DND-41 (cell line): Measurements from ENCODE around the gene EPM2AIP1.
A peak's percentile ranks its signal among the peaks of the same experiment; 100 is the strongest.
"Not testable (repeated sequence)": the region's sequence is repeated elsewhere in the genome, so short reads cannot be mapped to it uniquely, and the experiment has no call there.

Experiments used
- ATAC-seq: fragments of 200-7000 bp; cut with Tn5 transposase; 3 replicates; pipeline ENCODE4 v1.9.1; 2021; ENCODE audit warnings: low read depth; ENCODE audit not compliant: insufficient read depth
- DNase-seq: peaks from one replicate; pipeline ENCODE4 v3.0.0-alpha.2; 2020
- H2AFZ ChIP-seq: 2 replicates; pipeline ENCODE4 v1.6.0; 2012; ENCODE audit warnings: low read depth, low read length
- H3K27ac ChIP-seq: 2 replicates; pipeline ENCODE4 v1.5.1; 2012; ENCODE audit warnings: low read length, inconsistent platforms
- H3K27me3 ChIP-seq: fragments of 200-600 bp; sonication (generic); 2 replicates; pipeline ENCODE4 v1.6.0; 2012; ENCODE audit warnings: low read length, mild to moderate bottlenecking, inconsistent platforms; ENCODE audit not compliant: insufficient read depth, poor library complexity
- H3K36me3 ChIP-seq: 2 replicates; pipeline ENCODE4 v1.5.1; 2012; ENCODE audit warnings: low read length, inconsistent platforms; ENCODE audit not compliant: insufficient read depth
- H3K4me1 ChIP-seq: 2 replicates; pipeline ENCODE4 v1.5.1; 2012; ENCODE audit warnings: mild to moderate bottlenecking, low read length; ENCODE audit not compliant: insufficient read depth
- H3K4me2 ChIP-seq: 2 replicates; pipeline ENCODE4 v1.6.0; 2012; ENCODE audit warnings: mild to moderate bottlenecking, moderate library complexity, low read length, inconsistent platforms; ENCODE audit not compliant: insufficient read depth
- H3K4me3 ChIP-seq, 2 experiments: fragments of 200-600 bp in 1 of 2; shearing (Covaris generic) in 1 of 2; 2 replicates each; pipeline ENCODE4 v1.5.1; 2012 to 2016; ENCODE audit warnings: inconsistent platforms in 2 of 2, low read length in 2 of 2, mild to moderate bottlenecking in 2 of 2, low read depth in 1 of 2, moderate library complexity in 1 of 2
- H3K79me2 ChIP-seq: 2 replicates; pipeline ENCODE4 v1.6.0; 2012; ENCODE audit warnings: low read length, inconsistent platforms; ENCODE audit not compliant: insufficient read depth
- H3K9ac ChIP-seq: 2 replicates; pipeline ENCODE4 v1.6.0; 2012; ENCODE audit warnings: low read depth, mild to moderate bottlenecking, inconsistent platforms, low read length, moderate library complexity
- H3K9me3 ChIP-seq: 2 replicates; pipeline ENCODE4 v1.5.1; 2012; ENCODE audit warnings: low read length, moderate library complexity, mild to moderate bottlenecking, inconsistent platforms; ENCODE audit not compliant: insufficient read depth, severe bottlenecking
- H4K20me1 ChIP-seq: 2 replicates; pipeline ENCODE4 v1.6.0; 2012; ENCODE audit warnings: low read length; ENCODE audit not compliant: insufficient read depth
- CTCF ChIP-seq: IDR thresholded peaks from 2 replicates; pipeline ENCODE4 v1.5.1; 2012; ENCODE audit warnings: borderline replicate concordance, low read length, moderate library complexity, mild to moderate bottlenecking; ENCODE audit not compliant: poor library complexity, severe bottlenecking; ENCODE audit errors: extremely low read depth
- EZH2 ChIP-seq: IDR thresholded peaks from 3 replicates; pipeline ENCODE4 v1.6.1; 2012; ENCODE audit warnings: borderline replicate concordance, low read depth, mild to moderate bottlenecking, moderate library complexity, low read length, inconsistent platforms; ENCODE audit not compliant: severe bottlenecking

EPM2AIP1 gene

GRCh38 chr3:36957063-36957462 lies 35.9 kb downstream of the EPM2AIP1 start:
- H3K79me2 ChIP-seq: no peaks in the 10 kb centered on the region
- H3K27ac ChIP-seq: no peak overlapping the region
- peaks cover 15% of the 10 kb centered on the region; the same call in 1 of the 2 replicates for H3K4me1 ChIP-seq
- H4K20me1 ChIP-seq: no peaks in the 10 kb centered on the region
- no peak overlapping the region for H3K4me3 ChIP-seq
- no peaks in the 10 kb centered on the region for H3K9me3 ChIP-seq
- H2AFZ ChIP-seq: no peak overlapping the region
- no peak for ATAC-seq
- no peak overlapping the region for H3K9ac ChIP-seq
- DNase-seq: no peak
- TF ChIP-seq CTCF: peak; percentile 33
- TF ChIP-seq EZH2: no peak
- no peaks in the 10 kb centered on the region for H3K27me3 ChIP-seq
- H3K4me2 ChIP-seq: no peak overlapping the region
- no peaks in the 10 kb centered on the region for H3K36me3 ChIP-seq

- H3K36me3 ChIP-seq: no peaks in the 10 kb centered on the region
- no peak overlapping the region for H3K4me2 ChIP-seq
- H4K20me1 ChIP-seq: no peaks in the 10 kb centered on the region
- no peak overlapping the region for H3K27ac ChIP-seq
- no peaks in the 10 kb centered on the region for H3K27me3 ChIP-seq
- no peak overlapping the region for H3K4me3 ChIP-seq
- no peak overlapping the region for H3K9ac ChIP-seq
- TF ChIP-seq EZH2 (no peak), CTCF (no peak)
- H3K9me3 ChIP-seq: no peaks in the 10 kb centered on the region
- no peak for ATAC-seq
- H3K4me1 ChIP-seq: peaks cover 15% of the 10 kb centered on the region; the same call in 1 of the 2 replicates
- no peaks in the 10 kb centered on the region for H3K79me2 ChIP-seq
- no peak overlapping the region for H2AFZ ChIP-seq
- DNase-seq: no peak
Measured at GRCh38 chr3:36956155-36956554, 36.8 kb downstream of the EPM2AIP1 start.

GRCh38 chr3:36954452-36955134 lies 38.3 kb downstream of the EPM2AIP1 start:
- H3K4me1 ChIP-seq: peaks cover 15% of the 10 kb centered on the region; the same call in 1 of the 2 replicates
- H3K4me2 ChIP-seq: no peak overlapping the region
- H3K27me3 ChIP-seq: no peaks in the 10 kb centered on the region
- ATAC-seq: no peak
- no peaks in the 10 kb centered on the region for H4K20me1 ChIP-seq
- TF ChIP-seq CTCF (no peak), EZH2 (no peak)
- peaks cover under 1% of the 10 kb centered on the region for H3K9me3 ChIP-seq
- no peak overlapping the region for H3K4me3 ChIP-seq
- no peaks in the 10 kb centered on the region for H3K36me3 ChIP-seq
- H3K79me2 ChIP-seq: no peaks in the 10 kb centered on the region
- DNase-seq: no peak
- H3K9ac ChIP-seq: no peak overlapping the region
- no peak overlapping the region for H2AFZ ChIP-seq
- H3K27ac ChIP-seq: no peak overlapping the region

GRCh38 chr3:36947814-36948213 lies 45.1 kb downstream of the EPM2AIP1 start:
- not testable (repeated sequence) for H3K27me3 ChIP-seq, DNase-seq, H3K36me3 ChIP-seq, H2AFZ ChIP-seq, H3K4me2 ChIP-seq, H3K27ac ChIP-seq, H3K4me3 ChIP-seq, H3K79me2 ChIP-seq, ATAC-seq, H4K20me1 ChIP-seq, H3K9ac ChIP-seq
- H3K9me3 ChIP-seq: peaks cover 28% of the 10 kb centered on the region
- H3K4me1 ChIP-seq: peaks cover 15% of the 10 kb centered on the region
